Stomach (tissue), 4 donors: ENCODE measurements around the gene OOSP4A.
A peak's percentile ranks its signal among the peaks of the same experiment; 100 is the strongest.

Experiments
- EP300 ChIP-seq: sonication (generic); formaldehyde crosslinking; IDR thresholded peaks from one replicate; pipeline ENCODE4 v1.6.1; 2017; ENCODE audit warnings: antibody characterized with exemption
- POLR2A ChIP-seq, 4 donors: fragments of 450-650 bp; IDR thresholded peaks; one replicate each; pipeline ENCODE4 v1.6.1; 2016; ENCODE audit warnings: antibody characterized with exemption in 4 of 4, control low read depth in 2 of 4, mild to moderate bottlenecking in 1 of 4, moderate library complexity in 1 of 4
- POLR2AphosphoS5 ChIP-seq, 3 donors: sonication (generic); formaldehyde crosslinking; IDR thresholded peaks; one replicate each; pipeline ENCODE4 v1.6.1; 2016; ENCODE audit warnings: antibody characterized with exemption in 3 of 3
- TF ChIP-seq, protein P1 (sequence below), 7 experiments: fragments of 450-650 bp in 4 of 7; fragments of 200-600 bp in 3 of 7; sonication (generic) in 3 of 7; IDR thresholded peaks; one replicate each; pipeline ENCODE4 v1.5.1; 2016 to 2019; ENCODE audit warnings: antibody characterized with exemption in 7 of 7, control low read depth in 2 of 7, mild to moderate bottlenecking in 1 of 7

DNA sequence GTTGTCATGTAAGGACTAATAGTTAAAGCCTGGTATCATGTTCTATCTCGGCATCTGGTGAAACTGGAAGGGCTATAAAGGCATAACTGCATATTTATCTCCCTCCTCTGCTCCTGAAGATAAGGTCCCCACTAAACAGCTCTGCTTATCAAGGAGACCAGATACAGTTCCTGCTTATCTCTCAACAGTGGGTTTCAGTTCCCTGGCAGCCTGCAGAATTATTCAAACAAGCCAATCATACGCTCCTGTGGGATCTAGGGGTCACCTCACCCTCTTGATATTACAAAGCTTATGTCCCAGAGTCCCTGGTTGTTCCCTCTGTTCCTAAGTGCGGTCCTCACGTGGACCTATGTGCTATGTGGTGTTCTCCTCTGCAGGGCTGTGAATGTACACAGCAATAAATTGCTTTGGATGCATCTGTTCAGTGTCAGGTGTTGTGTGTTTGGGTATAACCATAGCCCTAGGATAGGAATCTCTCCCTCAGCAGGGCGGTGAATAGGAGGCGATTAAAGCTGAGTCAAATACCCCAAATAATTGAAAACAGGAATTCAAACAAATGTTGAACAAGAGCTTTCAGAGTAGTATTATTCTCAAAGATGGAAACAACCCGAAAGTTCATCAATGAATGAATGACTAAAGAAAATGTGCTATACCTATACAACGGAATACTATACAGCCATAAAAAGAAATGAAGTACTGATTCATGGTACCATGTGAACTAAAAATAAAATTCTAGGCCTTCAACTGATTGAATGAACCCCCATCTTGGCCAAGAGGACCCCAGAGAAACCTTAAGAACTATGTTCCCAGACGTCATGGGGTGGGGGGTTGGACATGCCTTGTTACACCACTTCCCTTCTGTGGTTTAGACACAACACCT lies 3.1 kb upstream of the OOSP4A start:
- TF ChIP-seq POLR2A (IDR thresholded peaks at IDR 0.05) (no peak), POLR2AphosphoS5 (IDR thresholded peaks at IDR 0.05) (peak in 1 of 3 donors; percentile 62), EP300 (no peak)
- TF ChIP-seq, protein P1, sequence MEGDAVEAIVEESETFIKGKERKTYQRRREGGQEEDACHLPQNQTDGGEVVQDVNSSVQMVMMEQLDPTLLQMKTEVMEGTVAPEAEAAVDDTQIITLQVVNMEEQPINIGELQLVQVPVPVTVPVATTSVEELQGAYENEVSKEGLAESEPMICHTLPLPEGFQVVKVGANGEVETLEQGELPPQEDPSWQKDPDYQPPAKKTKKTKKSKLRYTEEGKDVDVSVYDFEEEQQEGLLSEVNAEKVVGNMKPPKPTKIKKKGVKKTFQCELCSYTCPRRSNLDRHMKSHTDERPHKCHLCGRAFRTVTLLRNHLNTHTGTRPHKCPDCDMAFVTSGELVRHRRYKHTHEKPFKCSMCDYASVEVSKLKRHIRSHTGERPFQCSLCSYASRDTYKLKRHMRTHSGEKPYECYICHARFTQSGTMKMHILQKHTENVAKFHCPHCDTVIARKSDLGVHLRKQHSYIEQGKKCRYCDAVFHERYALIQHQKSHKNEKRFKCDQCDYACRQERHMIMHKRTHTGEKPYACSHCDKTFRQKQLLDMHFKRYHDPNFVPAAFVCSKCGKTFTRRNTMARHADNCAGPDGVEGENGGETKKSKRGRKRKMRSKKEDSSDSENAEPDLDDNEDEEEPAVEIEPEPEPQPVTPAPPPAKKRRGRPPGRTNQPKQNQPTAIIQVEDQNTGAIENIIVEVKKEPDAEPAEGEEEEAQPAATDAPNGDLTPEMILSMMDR (IDR thresholded peaks at IDR 0.05), result no peak
